HFFc6 (cell line): ENCODE measurements around the gene CACTIN. TPM values are rescaled to one million over a fixed set of nuclear protein-coding genes. Genes with fewer than 3 reads are reported as not detected.

Experiments used
- DNase-seq: peaks from one replicate; pipeline ENCODE4 v3.0.0-alpha.2; 2018
- H3K27ac Mint-ChIP-seq: 2 replicates; pipeline ENCODE4 v1.8.0; 2020; ENCODE audit warnings: mild to moderate bottlenecking, mixed read lengths
- H3K27me3 Mint-ChIP-seq: 2 replicates; pipeline ENCODE4 v1.8.0; 2021; ENCODE audit warnings: mild to moderate bottlenecking, moderate library complexity, mixed read lengths; ENCODE audit not compliant: insufficient read depth
- H3K36me3 Mint-ChIP-seq: 2 replicates; pipeline ENCODE4 v1.8.0; 2021; ENCODE audit warnings: low read depth, mixed read lengths
- H3K4me1 Mint-ChIP-seq: 2 replicates; pipeline ENCODE4 v1.8.0; 2020; ENCODE audit warnings: low read depth, mixed read lengths
- H3K4me3 Mint-ChIP-seq: 2 replicates; pipeline ENCODE4 v1.8.0; 2020; ENCODE audit warnings: mild to moderate bottlenecking, moderate library complexity, mixed read lengths
- H3K9me3 Mint-ChIP-seq: 2 replicates; pipeline ENCODE4 v1.8.0; 2020; ENCODE audit warnings: mild to moderate bottlenecking, mixed read lengths
- CTCF ChIP-seq: fragments of 200-600 bp; sonication (generic); IDR thresholded peaks from 2 replicates; pipeline ENCODE4 v1.5.0; 2021; ENCODE audit warnings: antibody characterized with exemption, mild to moderate bottlenecking
- total RNA-seq, 6 experiments: library from RNA; stranded (reverse); fragmentation: NEBNext Ultra II Directional; extraction: Animal tissue kit (Norgen Biotek cat#: 25700); gene quantifications; 2 replicates in 1 of 6; 3 replicates in 5 of 6; pipeline ENCODE4 v1.2.3, GENCODE V29; 2021

CACTIN gene
- total RNA-seq, 6 experiments from 2014 or later = 22.7 to 25.3 (median 24.9) TPM

- no peaks in the 10 kb centered on the region for H3K36me3 Mint-ChIP-seq
- H3K4me1 Mint-ChIP-seq = no peaks in the 10 kb centered on the region; the same call in 1 of the 2 replicates
- peaks cover 4% of the 10 kb centered on the region; the same call in 1 of the 2 replicates for H3K27me3 Mint-ChIP-seq
- no peak overlapping the region for H3K27ac Mint-ChIP-seq
- H3K9me3 Mint-ChIP-seq = no peaks in the 10 kb centered on the region
- TF ChIP-seq CTCF = no peak
- DNase-seq = no peak
- H3K4me3 Mint-ChIP-seq = no peak overlapping the region
Measured at GRCh38 chr19:3563709-3564524, 62.7 kb downstream of the CACTIN start.

Other genes starting within 250 kb of the CACTIN start
- not detected for gene SMIM24, start 146.3 kb downstream of the CACTIN start, total RNA-seq
- not detected for gene SMIM44, start 143.3 kb downstream of the CACTIN start, total RNA-seq
- 10 to 100 TPM; 14.3 to 20.4 (median 17.0) TPM for gene DOHH, start 126.1 kb downstream of the CACTIN start, total RNA-seq
- 10 to 100 TPM; 43.9 to 56.8 (median 46.0) TPM for gene FZR1, start 120.5 kb downstream of the CACTIN start, total RNA-seq
- under 1 TPM in 5 of 6 experiments, not detected in 1; 0.25 to 0.51 (median 0.46) TPM for gene TEKTIP1, start 87.6 kb downstream of the CACTIN start, total RNA-seq
- 100 to 1,000 TPM in 2 of 6 experiments, 10 to 100 TPM in 4; 75.1 to 101 (median 79.6) TPM for gene MFSD12, start 69.2 kb downstream of the CACTIN start, total RNA-seq
- gene HMG20B, start 53.8 kb downstream of the CACTIN start, total RNA-seq = 10 to 100 TPM; 73.5 to 90.1 (median 78.3) TPM
- under 1 TPM in 4 of 6 experiments, not detected in 2; 0.10 to 0.17 (median 0.11) TPM for gene GIPC3, start 41.3 kb downstream of the CACTIN start, total RNA-seq
- 1 to 10 TPM; 7.1 to 8.8 (median 7.4) TPM for gene TBXA2R, start 19.9 kb downstream of the CACTIN start, total RNA-seq
- 10 to 100 TPM; 73.8 to 95.6 (median 78.7) TPM for gene PIP5K1C, start 73.7 kb upstream of the CACTIN start, total RNA-seq
- not detected for gene TJP3, start 81.6 kb upstream of the CACTIN start, total RNA-seq
- gene APBA3, start 134.9 kb upstream of the CACTIN start, total RNA-seq = 10 to 100 TPM in 4 of 6 experiments, 1 to 10 TPM in 2; 9.1 to 13.8 (median 10.4) TPM
- 10 to 100 TPM; 69.9 to 84.3 (median 77.9) TPM for gene MRPL54, start 135.9 kb upstream of the CACTIN start, total RNA-seq
- not detected for gene RAX2, start 145.4 kb upstream of the CACTIN start, total RNA-seq
- not detected for gene MATK, start 159.6 kb upstream of the CACTIN start, total RNA-seq
- not detected for gene ZFR2, start 242.2 kb upstream of the CACTIN start, total RNA-seq